GM21447 (cell line): ENCODE measurements around the gene AP1G2.

Source experiments
- ATAC-seq: cut with Tn5 transposase; IDR thresholded peaks from one replicate; pipeline ENCODE4 v1.9.1; 2021; ENCODE audit not compliant: unreplicated experiment

AP1G2 gene

DNA sequence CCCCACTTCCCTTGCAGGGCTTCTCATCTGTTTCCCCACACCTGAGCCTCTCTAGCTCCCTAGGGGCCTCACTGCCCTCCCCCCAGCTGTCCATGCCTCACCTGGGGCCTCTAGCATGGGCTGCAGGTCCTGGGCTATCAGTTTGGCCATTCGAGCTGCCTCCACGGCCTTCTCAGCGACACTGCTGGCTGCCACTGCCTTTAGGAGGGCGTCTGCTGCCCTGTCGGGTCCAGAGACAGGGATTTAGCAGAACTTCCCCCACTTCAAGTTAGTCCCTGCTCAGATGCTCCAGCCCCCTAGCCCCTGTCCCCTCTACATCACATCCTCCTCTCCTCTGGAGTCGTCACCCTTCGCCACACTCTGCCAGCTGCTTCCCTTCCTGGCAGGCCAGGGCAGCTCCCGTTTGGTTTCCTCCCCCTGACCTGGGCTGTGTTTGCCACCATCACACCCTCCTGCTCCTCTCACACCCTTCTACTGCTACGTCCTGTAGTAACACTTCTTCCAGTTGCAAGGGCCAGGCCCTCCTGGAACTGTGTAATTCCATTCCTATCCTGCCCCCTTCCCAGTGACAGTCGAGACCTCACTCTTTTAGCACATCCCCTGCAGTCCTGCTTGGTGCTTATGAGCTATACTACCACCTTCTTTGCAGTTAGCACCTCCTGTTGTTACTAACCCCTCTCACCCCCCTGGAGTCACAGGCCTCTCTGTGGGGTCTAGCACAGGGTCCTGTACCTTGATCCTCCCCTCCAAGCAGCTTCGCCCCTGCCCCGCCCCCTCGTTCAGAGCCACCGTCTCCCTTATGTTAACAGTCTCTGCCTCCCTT is 4.3 kb upstream of the AP1G2 start:
- ATAC-seq, result no peak

DNA sequence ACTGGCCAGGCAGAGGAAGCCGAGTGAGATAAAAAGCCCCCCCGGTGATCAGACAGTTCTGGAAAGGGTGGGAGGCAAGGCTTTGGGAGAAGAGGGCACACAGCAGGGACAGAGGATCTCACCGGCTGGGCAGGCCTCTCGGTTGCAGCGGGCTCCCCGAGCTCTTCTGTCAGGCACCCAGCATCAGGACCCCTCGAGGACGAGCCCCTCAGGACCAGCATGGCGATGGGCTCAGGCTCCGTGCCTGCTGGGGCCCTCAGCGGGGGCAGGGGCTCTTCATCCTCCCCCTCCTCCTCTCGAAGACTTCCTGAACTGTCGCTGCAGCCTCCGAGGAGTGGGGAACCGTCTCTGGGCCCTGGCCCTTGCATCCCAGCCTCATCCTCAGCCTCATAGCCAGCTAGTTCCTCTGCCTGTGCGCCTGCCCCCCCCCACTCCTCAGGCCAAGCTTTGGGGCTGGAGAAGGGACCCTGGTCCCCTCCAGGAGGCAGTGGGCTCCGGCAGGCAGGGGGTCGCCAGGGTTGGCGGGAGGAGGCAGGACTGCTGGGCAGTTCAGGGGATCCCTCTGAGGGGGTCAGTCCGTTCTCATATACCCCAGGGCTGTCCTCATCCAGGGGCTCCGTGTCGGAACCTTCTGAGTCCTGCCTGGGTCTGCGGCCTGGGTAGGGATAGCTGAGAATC is 3.4 kb upstream of the AP1G2 start:
- no peak for ATAC-seq

DNA sequence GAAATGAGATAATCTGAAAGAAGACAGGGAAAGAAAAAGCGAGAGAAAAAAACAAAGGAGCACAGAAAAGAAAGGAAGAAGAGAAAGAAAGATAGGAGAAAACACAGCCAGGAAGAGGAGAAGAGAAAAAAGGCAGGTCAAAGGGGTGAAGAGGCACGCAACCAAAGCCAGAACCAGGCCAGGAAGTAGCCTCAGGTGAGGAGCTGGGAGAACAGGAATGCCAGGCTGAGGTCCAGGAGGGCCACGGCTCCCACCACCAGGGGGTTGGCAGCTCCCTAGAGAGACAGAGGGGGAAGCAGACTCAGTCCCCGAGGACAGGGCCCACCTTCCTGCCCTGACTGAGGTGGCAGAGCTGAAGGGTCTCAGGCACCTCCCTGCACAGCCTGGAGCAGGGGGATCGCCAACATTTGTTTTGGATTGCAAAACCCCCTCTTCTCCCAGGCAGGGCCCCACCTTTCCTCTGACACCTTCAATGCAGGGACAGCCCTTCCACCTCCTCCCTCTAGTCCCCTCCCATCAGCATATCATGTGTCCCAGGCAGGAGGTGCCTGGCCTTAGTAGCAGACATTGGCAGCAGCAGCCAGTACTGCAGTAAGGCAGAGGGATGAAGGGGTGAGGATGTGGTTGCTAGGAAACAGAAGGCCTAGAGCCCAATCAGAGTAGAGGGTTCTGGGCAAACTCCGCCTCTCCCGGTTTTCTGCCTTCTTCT is 2.0 kb upstream of the AP1G2 start:
- ATAC-seq, result no peak

GRCh38 chr14:23568600-23569331 is 1.2 kb upstream of the AP1G2 start:
- no peak for ATAC-seq

GRCh38 chr14:23568021-23568599 is 519 bp upstream of the AP1G2 start:
- no peak for ATAC-seq

DNA sequence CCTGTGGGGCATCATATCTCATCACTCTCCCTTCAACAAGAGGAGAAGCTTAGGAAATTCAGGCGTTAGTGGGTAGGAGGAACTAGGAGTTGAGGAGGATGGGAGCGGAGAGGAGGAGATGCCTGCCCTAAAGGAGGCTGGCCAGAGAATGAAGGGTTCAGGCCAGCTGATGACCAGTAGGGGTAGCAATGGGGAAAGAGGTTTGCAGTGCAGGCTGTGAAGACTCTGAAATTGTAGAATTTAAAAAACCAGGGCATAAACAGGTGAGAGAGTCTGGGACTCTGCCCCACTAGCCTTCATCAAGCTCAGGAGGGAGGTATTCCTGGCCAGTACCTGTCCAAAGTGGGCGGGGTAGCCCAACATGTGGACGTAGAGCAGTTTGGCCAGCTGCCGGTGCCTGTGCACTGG is 809 bp downstream of the AP1G2 start:
- peak; percentile 8 for ATAC-seq

DNA sequence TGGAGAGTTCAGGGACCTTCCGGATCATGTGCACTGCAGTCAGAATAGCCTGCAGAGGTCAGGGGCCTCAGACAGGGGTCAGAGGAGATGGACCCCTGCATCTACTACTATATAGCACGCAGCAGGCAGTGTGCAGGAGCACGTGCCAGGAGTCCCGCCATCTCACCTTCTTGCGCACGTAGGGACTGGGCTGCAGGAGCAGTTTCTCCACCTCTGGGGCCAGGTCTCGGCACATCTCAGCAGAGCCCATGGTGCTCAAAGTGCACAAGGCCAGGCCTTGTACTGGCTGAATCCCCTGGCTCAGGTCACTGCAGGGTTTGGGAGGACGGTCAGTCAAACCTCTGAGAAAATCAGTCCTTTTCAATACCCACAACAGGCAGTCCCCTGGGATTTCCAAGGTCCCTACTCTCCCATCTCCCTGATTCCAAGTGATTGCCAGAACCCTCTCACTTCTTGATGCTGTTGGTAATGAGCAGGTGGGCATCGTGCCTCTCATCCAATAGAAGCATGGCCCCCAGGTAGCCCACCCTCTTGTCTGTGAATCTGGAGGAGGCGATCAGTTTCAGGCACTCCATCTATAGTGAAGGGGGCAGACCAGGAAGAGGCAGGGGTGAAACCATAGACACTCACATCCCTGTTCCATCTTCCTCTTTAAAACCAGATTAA is 1.3 kb downstream of the AP1G2 start:
- no peak for ATAC-seq

DNA sequence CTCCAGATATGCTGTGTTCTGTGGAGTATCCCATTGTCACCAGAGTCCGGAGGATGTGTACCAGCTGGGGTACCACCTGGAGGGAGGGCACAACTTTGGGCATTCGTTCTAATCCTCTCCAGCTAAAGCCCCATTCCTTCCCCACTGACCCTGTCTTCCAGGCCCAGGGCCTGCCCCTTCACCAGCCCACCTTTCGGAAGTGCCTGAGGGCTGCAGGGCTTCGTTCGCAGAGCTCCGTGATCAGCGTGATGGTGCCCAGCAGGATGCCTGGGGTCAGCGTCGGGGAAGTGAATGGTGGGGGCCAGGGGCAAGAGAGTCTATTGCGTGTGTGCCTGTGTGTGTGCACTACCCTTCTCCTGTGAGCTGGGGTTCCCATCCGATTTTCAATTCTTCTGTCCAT is 2.0 kb downstream of the AP1G2 start:
- no peak for ATAC-seq

- ATAC-seq, result no peak
Observed at GRCh38 chr14:23564876-23565275, 2.7 kb downstream of the AP1G2 start.

GRCh38 chr14:23564181-23564812 is 3.3 kb downstream of the AP1G2 start:
- no peak for ATAC-seq

DNA sequence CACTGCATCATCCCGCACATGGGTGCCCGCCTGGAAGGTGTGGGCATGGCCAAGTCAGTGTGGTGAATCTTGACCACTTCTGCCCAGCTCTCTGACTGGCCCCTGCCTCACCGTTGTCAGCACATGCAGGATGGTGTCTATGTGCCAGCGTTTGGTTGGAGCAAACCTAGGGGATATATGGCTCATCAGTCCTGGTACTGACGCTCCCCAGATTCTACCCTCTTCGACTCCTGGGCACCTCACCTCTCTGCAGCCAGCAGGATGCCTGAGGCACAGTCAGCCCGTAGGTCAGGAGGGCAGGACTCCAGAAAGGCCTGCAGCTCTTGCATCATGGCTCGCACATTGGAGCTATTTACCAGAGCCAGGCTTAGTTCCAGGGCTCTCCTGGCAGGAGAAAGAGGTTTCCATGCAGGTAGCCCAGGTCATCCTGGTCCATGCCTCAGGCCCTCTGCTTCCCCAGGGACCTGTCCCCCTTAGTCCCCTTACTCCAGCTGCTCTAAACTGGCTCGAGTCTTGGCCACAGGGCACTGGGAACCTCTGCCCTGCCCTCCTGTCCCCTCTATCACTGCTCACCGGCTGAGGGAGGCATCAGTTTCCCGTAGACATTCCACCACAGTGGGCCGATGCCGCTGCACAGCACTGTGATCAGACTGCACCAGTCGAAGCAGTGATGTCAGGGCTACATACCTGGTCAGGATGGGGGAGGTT is 4.0 kb downstream of the AP1G2 start:
- ATAC-seq, result no peak

GRCh38 chr14:23562822-23563472 is 4.6 kb downstream of the AP1G2 start:
- ATAC-seq, result no peak

GRCh38 chr14:23561873-23562821 is 5.4 kb downstream of the AP1G2 start:
- ATAC-seq, result no peak

DNA sequence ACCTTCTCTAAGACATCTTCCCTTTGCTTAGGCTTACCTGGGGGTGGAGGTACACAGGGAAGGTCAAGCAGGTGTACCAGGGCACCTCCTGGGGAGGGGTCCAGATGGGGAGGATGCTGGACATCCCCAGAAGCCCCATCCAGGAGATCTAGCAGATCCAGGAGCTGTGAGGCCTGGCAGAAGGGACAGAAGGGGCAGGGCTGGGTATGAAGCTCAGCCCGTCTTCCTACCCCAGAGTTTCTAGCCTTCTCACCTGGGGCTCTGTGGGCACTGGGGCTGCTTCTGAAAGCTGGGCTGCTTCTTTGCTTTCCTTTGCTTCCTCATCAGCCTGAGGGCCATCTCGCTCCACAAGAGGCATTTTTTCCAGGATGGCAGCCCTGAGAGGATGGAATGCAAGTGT is 6.3 kb downstream of the AP1G2 start:
- no peak for ATAC-seq

GRCh38 chr14:23559926-23560520 is 7.6 kb downstream of the AP1G2 start:
- ATAC-seq, result no peak

GRCh38 chr14:23559010-23559925 is 8.3 kb downstream of the AP1G2 start:
- no peak for ATAC-seq
